SK-N-SH treated with all-trans-retinoic acid at 6 μM for 48 hours (cell line): ENCODE data around the gene SEC31A.

Experiments
- ISL1 ChIP-seq: fragments of 250-450 bp; sonication (Bioruptor Pico); IDR thresholded peaks from 2 replicates; pipeline ENCODE4 v2.1.2; 2022; ENCODE audit warnings: mild to moderate bottlenecking, moderate library complexity
- ZNF8 ChIP-seq: fragments of 450-650 bp; formaldehyde crosslinking; IDR thresholded peaks from 2 replicates; pipeline ENCODE4 v1.5.0; 2020; ENCODE audit warnings: mild to moderate bottlenecking, moderate library complexity

DNA sequence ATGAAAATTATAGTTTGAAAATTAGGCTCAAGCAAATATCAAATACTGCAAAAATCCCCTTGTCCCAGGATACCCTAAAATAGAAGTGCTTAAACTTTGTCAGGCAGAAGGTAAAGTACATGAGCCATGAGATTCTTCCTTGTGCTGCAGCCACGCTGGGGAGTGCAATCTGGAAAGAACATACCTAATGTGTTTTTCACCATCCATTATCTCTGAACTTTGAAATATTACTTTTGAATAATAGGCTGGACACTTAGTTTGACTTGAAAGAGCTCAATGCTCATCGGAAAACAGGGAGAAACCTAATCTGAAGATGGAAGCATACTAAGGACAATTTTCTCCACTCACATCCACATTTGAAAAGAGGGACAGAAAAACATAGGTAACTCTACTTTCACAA, 28.4 kb upstream of the SEC31A start:
- no peak for TF ChIP-seq ISL1 (CRISPR knock-in tag)
- TF ChIP-seq ZNF8 (CRISPR knock-in tag) = no peak
